NCI-H187 (cell line): ENCODE results near the gene ZNRD2.

ENCODE experiments used
- DNase-seq, 2 experiments: peaks; one replicate each; lab custom pipeline; 2025; lab: John Stamatoyannopoulos, UW

Gene ZNRD2

DNA sequence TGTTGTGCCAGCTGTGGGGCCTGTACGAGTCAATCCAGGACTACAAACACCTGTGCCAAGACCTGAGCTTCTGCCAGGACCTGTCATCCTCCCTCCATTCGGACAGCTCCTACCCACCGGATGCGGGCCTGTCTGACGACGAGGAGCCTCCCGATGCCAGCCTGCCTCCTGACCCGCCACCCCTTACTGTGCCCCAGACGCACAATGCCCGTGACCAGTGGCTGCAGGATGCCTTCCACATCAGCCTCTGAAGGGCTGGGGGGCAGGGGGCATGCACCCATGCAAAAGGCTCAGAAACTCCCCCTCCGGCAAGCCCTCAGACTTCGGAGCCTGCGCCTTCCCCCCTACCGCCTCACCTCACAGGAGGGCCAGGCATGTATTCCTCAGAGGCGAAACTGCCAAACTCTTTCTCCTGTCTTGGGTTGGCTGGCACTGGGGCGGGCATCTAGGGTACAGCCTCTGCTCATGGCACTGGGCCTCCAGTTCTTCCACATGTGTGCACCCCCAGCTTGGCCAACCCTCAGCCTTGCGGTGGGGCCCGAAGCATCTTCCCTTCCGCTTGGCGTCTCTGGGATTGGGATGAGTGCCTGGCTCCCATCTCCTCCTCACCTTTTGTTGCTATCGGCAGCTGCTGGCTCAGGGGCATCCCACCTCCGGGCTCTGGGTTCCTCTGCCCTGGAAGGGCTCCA is 3.3 kb downstream of the ZNRD2 start:
- no peak for DNase-seq

DNA sequence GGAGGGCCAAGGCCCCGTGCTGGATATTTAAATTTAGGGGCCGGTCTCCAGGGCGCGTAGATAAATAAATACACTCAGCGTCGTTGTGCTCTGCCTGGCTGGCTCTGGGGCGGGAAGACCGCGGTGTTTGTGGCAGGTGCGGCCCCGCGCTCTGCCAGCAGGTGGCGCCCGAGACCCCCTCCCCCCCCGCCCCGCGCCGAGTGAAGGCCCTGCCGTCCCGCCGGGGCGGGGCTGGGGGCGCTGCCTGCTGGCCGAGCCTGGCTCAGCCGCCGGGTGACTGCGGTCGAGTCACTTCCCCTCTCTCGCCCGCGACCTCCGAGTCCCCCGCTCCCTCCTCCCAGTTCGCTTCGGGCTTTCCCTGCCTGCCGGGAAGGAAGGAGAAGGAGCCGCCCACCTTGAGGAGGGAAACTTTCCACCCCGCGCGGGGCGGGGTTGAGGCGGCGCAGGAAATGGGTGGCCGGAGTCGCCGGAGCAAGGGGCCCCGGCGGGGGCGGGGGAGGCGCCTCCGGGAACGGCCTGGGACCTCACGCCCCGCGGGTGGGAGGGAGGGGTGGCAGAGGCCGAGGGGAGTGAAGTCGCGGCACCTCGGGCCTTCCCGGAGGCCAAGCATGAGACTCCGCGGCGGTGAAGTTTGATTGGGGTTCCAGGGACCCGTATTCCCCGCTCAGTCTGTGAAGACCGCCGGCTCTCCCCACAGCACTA is 4.0 kb downstream of the ZNRD2 start:
- peak; percentile 47 to 48 for DNase-seq

DNA sequence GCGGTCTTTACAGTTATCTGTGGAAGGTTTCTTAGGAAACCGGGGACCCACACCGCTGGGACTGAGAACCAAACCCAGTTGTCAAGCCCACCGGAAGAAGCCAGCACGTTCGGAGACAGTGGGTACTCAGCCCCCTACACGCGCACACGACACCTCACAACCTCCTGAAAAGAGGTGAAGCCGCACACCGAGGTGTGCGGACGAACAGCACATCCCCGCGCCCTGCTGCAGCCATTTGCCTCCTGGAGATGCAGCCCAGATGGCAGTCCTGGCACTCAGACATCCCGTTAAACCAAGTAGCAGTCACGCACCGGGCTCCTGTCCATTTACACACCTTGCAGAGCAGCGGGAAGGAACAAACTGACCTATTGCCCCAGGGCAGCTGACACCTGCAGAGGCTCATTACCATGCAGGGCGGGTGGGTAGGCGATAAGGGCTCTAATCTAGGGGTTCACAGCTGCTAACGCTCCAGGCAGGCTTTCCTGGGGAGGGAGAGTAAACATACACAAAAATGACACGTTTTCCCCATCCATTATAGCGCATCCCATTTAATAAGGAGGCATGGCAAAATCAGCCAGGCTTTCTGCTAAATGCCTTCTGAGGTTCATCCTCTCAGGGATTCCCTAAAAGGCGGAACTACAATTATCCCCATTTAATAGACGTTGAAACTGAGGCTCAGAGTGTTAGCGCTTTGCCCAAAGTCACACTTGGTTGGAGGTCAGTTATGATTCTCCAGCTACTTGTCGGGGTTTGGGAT is 4.7 kb downstream of the ZNRD2 start:
- DNase-seq: no peak

DNA sequence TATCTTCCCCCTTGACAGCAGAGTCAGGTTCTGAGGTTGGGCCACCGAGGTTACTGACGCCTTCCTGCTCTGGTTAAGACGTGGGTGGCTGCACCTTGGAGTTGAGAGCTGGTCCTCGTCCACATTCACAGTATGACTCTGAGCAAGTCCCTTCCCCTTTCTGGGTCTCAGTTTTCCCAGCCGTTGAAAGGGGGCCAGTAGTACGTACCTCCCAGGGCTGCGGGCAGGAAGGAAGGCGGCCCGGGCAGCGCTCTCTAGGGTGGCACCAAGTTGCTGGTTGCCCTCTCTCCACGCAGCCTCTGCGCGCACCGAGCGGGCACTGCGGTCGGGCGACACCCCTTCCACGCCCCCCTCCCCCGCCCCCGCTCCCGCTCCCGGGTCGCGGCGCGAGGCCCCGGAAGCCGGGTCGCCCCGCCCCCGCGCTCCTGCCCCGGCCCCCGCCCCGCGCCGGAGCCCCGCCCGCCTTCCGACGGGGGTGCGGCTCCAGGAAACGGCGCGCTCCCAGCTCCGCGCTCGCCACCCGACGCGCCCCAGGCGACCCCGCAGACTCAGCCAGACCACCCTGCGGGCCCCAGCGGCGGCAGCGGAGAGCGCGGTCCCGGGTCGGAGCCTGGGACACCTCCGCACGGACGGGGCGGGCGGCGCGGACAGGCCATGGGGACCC is 5.4 kb downstream of the ZNRD2 start, which contains the start of gene EHBP1L1:
EHBP1L1 (plus strand) TSS at position 486 of the 664 bp plus-strand sequence. CDS start 250 bp downstream, outside the sequence.
- no peak for DNase-seq

DNA sequence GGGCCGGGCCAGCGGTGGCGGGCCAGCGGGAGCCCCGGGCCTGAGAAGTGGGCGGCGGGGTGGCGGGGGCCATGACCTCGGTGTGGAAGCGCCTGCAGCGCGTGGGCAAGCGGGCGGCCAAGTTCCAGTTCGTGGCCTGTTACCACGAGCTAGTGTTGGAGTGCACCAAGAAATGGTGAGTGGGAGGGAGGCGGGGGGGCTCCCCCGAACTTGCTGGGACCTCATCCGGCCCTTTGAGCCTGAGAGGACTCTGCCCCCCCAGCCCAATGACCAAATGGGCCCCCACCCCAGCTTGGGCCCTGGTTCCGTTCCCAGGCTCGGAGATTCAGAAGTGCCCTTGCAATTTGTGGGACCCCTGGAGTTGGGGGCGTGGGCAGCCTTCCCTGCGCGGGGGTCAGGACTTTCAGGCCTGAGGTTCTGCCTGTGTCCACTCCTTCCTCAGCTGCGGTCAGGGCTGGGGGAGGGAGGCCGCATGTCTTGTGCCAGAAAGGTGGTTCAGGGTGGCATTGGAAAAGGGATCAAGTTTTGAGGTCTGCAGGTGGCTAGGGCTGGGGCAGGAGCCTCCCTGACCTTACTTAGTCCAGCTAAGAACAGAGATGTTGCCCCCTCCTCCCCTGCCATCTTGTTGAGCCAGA is 6.1 kb downstream of the ZNRD2 start:
- no peak for DNase-seq

DNA sequence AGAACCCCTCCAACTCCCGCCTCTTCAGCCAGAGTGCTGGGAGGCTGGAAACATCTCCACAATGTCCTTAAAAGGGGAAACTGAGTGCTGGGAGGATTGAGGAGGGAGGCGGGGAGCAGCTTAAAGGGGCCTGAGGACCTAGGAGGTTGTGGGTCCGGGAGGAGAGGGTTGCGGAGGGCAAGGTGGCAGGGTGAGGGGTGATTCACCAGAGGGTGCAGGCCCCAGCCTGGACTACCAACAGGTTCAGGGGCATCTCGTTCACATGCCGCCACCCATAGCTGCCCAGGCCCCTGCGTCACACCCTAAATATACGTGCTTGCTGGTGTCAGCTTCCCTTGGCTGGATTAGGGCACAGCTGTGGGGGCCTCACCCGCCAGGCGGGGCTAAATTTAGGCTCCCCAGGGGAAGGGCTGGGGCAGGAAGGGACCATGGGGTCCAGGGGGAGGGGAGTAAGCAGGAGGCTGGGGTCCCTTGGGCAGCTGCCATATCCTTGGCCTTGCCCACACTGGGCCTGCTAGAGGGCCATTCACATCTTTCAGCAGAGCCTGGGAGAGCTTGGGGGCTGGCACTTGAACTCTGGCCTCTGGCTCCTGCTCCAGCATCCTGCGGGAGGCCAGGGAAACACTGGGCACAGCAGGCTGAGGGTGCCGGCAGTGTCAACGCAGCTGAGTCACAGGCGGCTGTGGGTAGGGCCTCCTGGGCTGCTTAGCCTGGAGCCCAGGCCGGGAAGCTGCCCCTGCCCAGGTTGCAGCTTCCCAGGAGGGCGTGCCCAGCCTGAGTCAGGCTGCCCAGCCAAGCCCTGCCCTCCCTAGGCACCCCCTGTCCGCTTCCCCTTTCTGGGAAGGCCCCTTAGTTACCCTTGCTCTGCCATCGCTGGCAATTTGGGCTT is 6.8 kb downstream of the ZNRD2 start:
- DNase-seq: no peak

DNA sequence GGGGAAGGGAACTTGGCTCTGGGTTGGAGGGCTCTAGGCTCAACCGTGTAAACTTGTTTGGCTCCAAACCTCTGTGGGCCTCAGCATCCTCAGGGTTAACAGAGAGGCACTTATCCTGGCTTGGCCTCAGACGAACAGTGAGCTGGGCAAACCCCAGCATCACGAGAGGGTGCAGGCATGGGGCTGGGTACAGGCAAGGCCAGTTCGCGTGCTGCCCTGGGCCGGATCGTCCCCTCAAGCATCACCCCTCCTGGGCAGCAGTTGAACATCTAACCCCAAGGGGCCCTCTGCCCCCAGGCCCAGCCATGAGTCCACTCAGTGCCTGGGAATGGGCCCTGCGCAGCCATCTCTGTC is 7.5 kb downstream of the ZNRD2 start:
- no peak for DNase-seq

DNA sequence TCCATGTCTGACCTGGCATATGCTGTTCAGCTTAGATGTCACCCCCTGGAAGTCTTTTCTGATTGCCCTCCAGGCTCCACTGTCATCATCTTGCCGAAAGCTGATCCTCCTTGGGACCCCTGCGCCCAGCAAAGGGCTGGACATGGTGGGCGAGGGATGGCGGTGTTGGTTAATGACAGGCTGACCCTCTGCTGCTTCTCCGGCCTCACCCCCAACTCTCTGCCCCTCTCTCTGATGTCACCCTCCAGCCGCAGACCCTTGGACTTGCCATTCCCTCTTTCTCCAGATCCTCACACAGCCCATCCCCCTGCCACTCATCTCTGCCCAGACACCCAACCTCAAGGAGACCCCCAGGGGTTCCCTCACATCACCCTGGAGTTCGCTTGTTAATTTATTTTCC is 7.9 kb downstream of the ZNRD2 start:
- DNase-seq: no peak

DNA sequence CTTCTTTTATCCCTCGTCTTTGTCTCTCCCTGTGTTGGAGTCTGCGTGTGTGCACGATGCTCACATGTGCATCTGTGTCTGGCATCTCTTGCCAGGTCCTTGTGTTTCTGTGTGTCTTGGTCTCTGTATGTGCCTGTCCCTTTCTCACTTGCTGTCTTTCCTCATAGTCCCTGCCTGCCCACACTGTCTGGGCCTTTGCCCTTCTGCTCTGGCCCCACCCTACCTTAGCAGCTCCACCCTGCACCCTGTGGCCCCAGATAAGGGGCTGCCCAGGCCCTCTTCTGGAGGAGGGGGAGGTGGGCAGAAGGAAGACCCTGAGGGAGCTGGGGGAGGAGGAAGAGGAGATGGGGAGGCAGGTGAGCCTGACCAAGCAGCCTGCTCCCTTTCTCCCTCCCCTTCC is 8.4 kb downstream of the ZNRD2 start:
- no peak for DNase-seq

DNA sequence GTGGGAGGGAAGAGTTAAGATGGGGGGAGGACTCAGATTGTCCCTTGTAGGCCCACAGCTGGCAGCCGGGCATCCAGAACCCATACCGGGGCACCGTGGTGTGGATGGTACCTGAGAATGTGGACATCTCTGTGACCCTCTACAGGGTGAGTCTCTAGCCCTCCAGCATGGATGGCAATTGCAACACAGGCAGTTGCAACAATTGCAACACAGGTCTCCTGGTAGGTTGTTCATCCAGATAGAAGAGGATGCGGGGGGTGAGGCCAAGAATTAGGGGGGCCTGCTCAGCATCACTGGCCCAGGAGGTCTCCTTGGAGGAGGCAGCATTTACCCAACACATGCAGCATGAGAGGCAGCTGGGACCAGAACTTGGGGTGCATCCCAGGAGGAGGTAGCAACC is 9.0 kb downstream of the ZNRD2 start:
- no peak for DNase-seq

DNA sequence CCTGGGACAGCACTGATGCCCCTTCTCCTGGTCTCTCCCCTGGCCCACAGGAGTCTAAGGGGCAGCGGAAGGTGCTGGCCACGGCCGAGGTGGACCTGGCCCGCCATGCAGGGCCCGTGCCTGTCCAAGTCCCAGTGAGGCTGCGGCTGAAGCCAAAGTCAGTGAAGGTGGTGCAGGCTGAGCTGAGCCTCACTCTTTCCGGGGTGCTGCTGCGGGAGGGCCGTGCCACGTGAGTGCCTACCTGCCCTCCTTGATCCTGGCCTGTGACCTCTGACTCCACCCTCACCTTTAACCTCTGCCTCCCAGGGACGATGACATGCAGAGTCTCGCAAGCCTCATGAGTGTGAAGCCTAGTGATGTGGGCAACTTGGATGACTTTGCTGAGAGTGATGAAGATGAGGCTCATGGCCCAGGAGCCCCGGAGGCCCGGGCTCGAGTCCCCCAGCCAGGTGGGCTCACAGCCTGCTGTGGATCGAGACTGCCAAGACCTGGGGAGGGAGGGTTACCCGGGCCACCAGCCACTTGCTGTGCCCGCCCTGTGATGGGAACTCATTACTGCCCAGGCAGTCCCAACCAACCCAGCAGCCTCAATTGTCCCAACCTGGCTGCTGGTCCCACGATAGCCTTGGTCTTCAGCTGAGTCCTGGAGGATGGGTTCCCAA is 9.9 kb downstream of the ZNRD2 start:
- DNase-seq: no peak

DNA sequence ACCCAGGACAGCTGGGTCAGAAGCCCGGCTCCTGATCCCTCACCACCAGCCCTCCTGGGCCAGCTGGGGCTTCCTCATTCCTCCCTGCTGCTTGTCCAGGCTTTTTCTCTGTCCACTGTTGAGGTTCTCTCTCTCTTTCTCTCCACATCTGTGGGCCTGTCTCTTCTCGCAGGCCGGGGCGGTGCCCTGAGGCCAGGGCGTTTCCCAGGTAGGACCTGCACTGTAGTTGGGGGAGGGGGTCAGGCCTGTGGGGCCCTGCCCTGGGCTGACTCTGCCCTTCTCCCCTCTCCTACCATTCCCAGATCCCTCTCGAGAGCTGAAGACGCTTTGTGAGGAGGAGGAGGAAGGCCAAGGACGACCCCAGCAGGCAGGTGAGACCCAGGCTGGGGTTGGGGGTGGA is 10.5 kb downstream of the ZNRD2 start:
- no peak for DNase-seq

DNA sequence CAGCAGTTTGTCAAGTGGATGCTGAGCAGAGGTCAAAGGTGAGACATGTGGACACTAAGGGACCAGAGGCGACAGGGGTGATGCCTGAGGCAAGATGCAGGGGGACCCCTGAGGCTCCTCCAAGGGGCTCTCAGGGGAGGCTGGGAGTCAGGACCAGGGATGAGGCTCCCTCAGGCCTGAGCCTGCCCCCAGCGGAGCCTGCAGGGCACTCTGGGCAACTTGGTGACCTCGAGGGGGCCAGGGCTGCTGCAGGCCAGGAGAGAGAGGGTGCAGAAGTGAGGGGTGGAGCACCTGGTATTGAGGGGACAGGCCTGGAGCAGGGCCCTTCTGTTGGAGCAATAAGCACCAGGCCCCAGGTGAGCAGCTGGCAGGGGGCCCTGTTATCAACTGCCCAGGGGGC is 11.7 kb downstream of the ZNRD2 start:
- no peak for DNase-seq

DNA sequence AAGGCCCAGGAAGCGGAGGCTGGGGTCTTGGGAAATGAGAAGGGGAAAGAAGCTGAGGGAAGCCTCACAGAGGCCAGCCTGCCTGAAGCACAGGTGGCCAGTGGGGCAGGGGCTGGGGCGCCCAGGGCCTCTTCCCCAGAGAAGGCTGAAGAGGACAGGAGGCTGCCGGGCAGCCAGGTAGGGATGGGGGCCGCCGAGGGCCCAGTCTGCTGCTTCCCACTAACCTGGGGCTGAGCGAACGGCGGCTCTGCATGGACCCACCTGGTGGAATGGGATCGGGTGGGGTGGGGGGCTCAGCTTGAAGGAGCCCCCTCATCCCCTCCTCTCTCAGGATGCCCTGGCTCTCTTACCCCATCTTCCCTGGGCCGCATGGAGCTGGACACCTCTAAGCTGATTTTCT is 13.3 kb downstream of the ZNRD2 start:
- no peak for DNase-seq

DNA sequence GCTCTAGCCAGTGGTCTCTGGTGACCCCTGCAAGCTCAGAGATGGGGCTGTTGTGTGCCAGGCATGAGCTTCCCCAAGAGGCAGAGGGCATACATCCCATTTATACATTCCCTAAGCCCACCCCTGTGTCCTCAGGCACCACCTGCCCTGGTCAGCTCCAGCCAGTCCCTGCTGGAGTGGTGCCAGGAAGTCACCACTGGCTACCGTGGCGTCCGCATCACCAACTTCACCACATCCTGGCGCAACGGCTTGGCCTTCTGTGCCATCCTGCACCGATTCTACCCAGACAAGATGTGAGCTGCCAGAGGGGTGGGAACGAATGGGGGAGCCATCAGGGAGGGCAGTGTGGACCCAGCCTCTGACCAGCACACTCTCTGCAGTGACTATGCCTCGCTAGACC is 13.8 kb downstream of the ZNRD2 start:
- no peak for DNase-seq

DNA sequence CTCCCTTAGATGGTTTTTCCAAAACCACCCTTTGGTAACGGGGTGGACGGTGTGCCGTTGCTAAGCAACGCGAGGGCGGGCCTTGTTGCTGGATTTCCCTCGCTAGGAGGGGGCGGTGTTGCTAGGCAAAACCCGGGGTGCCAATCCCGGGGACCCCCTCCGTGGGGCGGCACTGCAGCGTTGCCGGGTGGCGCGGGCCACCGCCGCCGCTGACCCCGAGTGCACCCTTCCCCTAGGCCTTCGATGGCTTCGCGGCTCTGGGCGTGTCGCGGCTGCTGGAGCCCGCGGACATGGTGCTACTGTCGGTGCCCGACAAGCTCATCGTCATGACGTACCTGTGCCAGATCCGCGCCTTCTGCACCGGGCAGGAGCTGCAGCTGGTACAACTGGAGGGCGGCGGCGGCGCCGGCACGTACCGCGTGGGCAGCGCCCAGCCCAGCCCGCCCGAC is 14.5 kb downstream of the ZNRD2 start:
- DNase-seq: no peak

DNA sequence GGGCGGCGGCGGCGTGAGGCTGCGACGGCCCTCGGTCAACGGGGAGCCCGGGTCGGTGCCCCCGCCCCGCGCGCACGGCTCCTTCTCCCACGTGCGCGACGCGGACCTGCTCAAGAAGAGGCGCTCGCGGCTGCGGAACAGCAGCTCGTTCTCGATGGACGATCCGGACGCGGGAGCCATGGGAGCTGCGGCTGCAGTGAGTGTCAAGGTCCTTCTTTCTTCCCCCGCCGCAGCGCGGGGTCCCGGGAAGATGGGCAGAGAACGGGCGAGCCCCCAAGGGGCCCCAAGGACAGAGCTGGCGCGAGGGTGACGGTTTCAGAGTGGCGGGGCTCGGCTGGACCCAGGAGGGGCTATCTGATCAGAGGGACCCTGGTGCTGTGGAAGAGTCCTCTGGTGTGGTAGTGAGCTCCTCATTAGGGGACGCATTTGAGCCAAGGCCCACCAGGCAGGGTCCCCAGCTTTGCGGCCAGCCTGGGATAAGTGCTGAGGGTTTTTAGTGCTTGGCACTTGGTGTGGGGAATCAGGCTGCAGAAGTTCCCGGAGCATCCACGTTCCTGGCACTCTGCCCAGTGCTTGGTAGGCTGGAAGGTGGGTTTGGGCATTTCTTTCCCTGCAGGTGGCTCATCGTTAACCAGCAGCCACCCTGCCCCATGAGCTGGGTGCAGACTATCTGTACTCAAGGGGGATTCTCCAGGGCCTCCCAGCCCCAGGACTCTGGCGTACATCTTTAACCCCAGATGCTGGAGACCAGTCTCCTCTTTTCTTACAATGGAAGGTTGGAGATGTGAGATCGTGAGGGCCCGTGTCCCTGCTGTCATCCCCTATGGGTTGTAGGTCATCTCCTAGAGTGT is 15.3 kb downstream of the ZNRD2 start:
- no peak for DNase-seq

DNA sequence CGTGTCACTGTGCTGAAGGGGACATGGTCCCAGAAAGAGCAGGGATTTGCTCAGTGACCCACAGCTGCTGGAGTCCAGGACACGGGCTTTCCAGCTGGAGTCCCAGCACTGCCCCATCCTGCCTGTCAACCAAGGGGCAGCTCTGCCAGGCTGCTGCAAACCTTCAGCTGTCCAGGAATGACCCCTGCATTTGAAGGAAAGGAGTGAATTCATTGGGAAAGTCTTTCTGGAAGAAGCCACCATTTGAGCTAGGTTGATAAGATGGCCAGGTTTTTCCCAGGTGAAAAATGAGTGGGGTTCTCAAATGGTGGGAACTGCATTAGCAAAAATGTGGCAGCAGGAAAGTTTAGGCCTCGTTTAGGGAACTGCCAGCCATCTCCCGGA is 16.0 kb downstream of the ZNRD2 start:
- DNase-seq: no peak

DNA sequence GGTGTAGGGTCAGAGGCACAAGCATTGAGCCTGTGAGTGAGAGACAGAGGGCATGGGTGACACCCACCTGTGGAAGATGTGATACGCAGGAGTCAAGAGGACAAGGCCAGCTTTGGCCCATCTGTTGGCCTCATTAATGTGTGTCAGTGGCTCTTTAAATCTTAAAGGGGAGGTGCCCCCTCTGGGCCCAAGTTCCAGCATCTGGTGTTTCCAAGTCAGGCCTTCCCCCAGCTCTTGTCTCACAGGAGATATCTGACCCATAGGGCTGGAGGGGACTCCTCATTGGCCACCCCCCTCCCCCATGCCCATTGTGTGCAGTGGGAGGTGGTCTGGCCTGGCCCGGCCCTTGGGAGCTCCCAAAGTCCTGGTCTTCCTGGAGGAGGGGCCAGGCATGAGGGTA is 16.4 kb downstream of the ZNRD2 start:
- DNase-seq: no peak
